ENCODE results near the gene ACBD7.
A peak's percentile ranks its signal among the peaks of the same experiment; 100 is the strongest.

The ACBD7 gene

DNA sequence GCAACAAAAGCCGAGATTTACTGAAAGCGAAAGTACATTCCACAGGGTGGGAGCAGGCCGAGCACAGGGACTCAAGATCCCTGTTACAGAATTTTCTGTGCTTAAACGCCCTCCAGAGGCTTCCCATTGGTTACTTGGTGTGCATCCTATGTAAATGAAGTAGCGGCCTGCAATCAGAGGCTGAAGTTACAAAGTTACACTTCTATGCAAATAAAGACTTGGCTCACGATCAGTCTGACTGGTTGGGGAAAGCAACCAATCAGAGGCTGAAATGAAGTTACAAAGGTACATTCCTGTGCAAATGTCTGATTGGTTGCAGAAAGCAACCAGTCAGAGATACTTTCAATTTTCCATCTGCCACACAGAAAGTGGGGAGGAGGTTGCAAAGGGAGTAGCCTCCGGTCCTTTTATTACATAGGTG is 4.1 kb downstream of the ACBD7 start:
- peak in 2 of 5 donors; percentile 4 to 55 for DNase-seq

DNA sequence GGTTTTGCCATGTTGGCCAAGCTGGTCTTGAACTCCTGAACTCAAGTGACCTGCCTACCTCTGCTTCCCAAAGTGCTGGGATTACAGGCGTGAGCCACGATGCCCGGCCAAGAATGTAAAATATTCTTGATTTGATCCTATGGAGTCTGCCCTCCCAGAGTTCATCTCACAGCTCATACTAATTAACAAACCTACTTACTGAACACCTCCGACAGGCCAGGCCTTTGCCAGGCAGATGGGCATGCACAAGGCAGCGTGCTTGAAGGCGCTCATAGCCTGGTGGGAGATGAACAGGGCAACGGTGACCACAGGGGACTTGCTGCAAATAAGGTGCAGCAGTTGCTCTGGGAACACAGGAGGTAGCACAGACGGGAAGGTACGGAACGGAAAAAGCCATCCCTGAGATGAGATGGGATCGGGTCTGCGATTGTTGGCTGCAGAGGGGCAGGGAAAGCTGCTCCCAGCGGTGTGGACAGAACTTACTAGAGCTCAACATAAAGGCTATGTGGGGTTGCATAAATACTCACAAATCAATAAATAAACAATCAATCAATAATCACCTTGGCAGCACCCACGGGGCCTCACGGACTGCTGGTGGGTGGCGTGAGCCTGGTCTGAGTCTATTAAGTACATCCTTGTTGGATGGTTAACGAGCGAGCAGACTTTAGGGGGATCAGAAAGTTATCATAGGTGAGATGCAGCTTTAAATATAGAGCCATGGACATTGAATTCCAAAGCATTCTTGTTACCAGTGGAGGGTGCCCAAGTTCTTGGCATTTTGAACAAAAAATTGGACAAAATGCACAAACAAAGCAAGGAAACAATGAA is 4.7 kb downstream of the ACBD7 start:
- DNase-seq = no peak

DNA sequence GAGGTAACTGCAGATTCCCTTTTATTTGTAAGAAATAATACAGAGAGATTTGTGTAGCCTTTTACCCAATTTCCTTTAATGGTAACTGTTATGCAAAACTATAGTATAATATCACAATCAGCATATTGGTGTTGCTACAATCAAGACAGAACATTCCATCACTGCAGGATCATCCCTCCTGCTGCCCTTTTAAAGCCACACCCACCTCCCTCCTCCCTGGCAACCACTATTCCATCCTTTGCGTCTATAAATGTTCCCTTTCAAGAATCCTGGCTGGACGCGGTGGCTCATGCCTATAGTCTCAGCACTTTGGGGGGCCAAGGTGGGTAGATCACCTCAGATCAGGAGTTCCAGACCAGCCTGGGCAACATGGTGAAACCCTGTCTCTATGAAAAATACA is 13.2 kb downstream of the ACBD7 start:
- no peak for DNase-seq

DNA sequence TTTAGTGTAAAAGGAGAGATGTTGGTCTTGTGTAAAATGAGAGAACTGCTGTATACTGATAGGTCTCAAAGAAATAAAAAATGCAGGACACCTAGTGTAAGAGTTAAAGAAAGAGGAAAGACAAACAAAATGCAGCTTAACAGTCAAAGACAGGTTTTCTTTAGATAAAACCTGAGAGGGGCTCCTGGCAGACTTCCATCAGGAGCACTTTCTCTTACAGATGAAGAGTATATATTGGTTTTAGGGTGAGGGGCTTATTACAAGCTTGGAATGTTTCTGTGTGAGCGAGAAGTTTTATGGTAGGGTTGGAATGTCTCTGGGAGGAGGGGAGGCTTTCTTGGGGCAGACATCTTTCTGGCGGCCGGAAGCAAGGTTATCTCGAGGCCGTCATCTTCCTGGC is 16.2 kb downstream of the ACBD7 start:
- DNase-seq = no peak

DNA sequence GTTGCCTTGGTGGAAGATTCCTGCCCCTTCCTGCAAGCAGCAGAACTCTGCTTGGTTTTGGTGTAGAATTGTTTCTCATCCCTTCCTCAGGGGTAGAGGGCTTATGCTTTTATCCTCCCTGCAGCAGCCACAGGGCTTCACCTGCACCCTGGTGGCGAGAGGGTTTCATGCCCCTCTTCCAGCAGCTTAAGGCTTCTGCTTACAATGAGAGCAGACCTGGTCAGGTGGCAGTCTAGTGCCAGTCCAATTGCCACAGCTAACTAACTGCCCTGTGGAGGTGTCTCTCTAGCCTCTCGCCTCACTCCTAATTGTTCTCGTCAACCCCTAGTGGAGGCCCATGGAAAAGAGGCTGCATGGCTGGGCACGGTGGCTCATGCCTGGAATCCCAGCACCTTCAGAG is 19.3 kb downstream of the ACBD7 start:
- no peak for DNase-seq

DNA sequence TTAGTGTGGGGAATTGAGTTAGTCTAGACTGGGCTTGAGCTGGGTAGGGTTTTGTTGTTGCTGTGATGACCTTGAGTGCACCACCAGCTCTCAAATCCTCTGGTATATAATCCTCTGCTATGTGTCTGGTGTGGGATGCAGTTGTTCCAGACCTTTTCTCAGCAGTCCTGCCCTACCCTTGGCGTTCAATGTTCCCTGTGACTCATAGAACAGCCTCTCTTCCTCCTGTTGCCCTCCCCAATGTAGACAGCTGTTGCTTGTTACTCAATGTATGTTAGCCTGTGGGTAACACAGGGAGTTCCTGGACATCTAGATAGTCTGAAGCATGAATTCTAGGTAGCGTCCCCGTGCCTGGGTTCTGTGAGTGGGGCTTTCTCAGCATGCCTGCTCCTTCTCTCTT is 19.8 kb downstream of the ACBD7 start:
- DNase-seq = no peak

DNA sequence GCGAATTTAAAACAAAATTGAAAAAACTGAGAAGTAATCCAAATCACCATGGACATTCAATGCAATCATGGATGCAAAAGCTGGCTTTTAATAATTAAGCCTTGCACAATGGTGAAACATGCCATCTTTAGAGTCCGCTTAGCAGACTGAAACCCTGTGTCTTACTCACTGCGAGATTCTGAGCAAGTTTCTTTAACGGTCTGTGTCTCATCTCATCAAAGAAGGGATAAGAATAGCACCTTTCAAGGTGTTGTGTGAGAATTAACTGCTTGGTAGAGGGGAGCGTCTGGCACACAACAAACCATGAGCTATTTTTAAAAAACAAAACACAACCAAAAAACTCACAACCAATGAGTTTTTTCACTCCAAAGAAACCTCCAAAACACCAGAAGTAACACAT is 21.4 kb downstream of the ACBD7 start:
- DNase-seq = no peak

DNA sequence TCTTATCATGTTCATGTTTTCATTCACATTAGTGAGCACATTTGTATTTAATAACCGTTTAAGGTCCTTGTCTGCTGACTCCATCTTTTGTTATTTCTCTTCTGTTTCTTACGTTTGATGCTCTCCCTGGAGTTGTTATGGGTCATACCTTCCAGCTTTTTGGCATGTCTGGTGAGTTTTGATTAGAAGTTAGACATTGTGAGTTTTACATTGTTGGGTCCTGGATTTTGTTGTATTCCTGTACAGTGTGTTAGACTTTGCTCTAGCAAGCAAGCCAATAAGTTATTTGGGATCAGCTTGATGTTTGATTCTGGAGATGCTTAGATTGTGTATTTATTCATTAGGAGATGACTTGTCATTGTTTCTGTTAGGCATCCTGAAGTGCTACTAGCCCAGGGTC is 27.9 kb downstream of the ACBD7 start:
- DNase-seq = no peak

DNA sequence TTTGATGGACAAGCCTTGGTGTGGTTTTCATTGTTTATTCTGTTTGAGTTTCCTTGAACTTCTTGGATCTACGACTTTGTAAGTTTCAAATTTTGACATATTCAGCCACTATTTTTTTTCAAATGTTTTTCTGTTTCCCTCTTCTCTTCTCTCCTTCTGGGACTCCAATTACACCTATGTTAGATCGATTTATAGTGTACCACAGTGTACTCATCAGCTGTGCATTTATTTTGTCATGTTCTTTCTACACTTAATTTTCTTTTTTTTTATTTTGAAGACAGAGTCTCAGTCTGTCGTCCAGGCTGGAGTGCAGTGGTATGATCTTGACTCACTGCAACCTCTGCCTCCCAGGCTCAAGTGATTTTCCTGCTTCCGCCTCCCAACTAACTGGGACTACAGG is 28.7 kb downstream of the ACBD7 start:
- no peak for DNase-seq

DNA sequence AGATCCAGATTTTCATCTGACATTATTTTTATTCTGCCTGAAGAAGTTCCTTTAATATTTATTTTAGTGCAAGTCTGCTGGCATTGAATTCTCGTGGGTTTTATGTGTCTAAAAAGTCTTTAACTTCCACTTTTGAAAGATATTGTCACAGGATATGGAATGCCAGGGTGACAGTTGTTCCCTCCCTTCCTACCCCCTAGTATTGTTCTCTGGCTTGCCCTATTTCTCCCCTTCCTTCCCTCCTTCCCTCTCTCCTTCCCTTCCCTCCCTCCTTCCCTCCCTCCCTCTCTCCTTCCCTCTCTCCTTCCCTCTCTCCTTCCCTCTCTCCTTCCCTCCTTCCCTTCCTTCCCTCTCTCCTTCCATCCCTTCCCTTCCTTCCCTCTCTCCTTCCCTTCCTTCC is 29.9 kb downstream of the ACBD7 start:
- DNase-seq = no peak

DNA sequence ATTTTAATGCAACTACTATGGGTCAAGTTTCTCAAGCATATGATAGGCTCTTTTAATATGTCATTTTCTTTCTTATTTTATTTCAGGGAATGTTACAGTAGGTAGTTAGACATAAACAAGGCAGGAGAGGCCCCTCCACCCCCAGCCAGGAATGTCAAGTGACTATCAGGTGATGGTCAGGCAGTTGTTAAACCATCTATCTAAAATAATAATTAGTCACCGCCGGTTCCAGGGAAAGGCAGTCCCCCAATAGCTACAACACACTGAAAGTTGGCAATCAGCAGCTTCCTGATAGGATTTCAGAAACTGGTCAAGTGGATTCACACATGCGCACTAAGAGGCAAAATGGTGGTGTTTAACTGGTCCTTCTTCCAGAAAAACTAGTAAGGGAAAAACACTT is 35.5 kb downstream of the ACBD7 start:
- no peak for DNase-seq

DNA sequence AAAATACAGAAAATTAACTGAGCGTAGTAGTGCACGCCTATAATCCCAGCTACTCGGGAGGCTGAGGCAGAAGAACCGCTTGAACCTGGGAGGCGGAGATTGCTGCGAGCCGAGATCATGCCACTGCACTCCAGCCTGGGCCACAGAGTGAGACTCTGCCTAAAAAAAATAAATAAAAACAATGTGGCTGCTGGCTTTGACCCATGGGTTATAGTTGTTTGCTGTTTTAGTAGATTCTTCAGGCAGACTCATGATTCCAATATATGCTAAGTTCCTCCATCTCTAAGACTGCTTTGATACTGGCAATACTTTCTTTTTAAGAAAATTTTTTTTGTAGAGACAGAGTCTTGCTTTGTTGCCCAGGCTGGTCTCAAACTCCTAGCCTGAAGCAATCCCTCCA is 36.5 kb downstream of the ACBD7 start:
- no peak for DNase-seq

DNA sequence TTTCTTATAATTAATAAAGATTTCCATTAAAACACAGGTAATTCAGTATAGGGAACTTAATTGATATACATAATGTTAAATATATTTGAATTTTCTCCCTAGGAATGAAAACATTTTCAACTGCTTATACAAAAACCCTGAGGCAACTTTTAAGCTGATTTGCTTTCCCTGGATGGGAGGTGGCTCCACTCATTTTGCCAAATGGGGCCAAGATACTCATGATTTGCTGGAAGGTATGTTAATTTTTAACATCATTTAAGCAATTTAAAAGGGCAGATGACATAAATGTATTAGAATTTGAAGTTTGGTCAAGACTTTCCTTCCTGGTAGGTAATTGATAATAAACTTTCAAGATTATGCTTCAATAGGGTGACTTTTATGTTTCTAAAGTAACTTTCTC is 39.0 kb downstream of the ACBD7 start:
- DNase-seq = no peak

DNA sequence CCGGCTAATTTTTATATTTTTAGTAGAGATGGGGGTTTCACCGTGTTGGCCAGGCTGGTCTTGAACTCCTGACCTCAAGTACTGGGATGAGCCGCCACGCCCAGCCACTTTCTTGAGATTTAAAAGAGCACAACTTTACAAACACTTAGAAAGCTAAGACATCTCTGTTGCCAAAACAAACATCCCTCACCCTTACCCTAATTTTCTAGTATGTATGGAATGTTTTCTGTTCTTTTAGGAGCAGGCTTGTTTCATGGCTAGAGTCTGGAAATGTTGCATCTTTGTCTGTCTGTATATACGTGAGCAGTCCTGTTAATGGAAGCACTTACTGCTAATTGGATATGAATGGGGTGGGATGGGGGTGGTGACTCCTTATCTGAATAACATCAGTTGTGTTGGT is 42.0 kb downstream of the ACBD7 start:
- no peak for DNase-seq

DNA sequence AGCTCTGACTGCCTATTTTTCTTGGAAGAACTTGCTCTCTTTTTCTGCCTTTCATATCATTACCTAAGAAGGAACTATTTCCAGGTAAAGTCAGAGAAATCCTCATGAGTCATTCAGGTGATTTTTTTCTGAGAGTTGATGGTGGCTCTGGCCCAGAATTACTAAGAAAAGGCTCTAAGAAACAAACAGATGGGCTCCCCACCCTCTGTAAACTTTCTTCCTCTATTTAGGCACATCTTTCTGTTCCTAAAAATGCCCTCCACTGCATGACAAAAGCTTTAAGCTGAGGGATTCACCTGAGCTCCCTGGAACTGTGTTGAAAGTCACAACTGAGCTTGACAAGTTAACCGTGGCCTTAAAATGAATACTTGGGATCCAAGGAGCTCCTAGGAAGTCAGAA is 43.2 kb downstream of the ACBD7 start:
- peak in 1 of 5 donors; percentile 12 for DNase-seq

DNA sequence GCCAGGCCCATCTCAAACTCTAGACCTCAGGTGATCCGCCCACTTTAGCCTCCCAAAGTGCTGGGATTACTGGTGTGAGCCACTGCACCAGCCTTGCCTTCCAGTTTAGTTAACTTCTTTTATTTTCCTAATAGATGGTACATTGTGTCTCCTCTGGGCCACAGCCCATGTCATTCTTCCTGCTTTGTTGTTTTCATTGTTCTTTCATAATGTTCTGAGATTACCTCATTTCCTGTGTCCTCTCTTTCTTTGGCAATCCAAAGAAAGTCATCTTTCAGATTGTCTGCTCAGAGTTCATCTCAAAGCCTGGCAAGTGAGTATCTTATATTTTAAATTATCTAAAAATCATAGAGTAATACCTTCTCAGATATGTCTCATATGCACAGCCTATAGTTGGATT is 44.9 kb downstream of the ACBD7 start, which contains the start of gene OLAH:
Gene OLAH, plus strand, starts transcription at position 270 of the 400 bp plus-strand sequence. CDS start 3,346 bp downstream, outside the sequence.
- peak in 1 of 5 donors; percentile 60 for DNase-seq

DNA sequence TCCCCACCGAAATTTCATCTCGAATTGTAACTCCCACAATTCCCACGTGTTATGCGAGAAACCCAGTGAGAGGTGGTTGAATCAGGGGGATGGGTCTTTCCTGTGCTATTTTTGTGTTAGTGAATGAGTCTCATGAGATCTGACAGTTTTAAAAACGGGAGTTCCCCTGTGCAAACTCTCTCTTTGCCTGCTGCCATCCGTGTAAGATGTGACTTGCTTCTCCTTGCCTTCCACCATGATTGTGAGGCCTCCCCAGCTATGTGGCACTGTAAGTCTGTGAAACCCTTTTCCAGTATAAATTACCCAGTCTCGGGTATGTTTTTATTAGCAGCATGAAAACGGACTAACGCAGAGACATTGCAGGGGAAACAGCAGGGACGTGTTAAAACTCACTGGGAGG is 50.2 kb downstream of the ACBD7 start:
- DNase-seq = no peak

DNA sequence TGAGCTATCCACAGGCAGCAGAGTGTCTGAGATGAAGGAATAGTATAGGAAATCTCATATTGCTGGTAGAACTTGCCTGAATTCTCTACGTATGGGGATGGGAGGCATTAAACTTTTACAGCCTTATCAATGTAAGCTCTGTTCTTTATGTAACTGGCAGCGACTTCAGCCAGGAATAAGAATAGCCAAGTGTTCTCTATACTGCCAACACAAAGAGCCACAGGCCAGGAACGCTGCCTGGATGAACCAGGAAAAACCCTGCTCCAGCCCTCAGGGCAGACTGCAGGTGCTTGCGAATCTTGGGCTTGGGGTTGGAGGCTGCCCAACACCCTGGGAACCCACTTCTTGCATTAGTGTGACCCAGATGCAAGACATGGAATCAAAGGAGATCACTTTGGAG is 50.9 kb downstream of the ACBD7 start:
- no peak for DNase-seq

DNA sequence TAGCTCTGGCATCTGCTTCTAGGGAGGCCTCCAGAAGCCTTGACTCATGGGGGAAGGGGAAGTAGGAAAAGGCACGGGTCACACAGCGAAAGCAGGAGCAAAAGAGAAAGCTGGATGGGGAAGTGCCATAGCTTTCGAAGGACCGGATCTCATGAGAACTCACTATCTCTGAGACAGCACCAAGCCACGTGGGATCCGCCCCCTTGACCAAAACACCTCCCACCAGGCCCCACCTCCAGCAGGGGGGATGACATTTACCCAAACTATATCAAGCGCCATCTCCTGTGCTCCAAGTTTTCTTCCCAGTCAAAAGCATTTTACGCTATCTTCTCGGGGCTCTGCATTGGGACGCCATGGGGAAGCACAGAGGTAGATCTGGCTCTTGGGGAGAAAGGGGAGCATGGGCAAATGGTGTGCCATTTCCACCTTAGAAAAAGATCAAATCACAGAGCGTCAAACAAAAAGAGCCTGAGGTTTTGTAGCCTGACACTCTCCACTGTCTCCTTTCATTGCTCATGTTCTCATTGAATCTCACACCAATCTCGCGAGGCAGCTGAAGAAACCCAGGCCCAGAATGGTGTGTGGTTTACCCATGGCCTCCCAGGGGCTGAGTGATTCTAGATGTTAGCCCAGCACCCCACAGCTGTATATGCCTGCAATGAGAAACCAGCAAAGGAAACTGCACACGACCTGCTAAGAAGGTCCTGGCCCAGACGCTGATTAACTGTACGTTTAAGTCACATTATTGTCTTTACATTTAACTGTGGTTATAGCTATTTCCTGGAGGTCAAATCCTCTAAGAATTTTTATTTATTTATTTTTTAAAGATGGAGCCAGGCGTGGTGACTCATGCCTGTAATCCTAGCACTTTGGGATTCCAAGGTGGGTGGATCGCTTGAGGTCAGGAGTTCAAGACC is 52.9 kb downstream of the ACBD7 start:
- DNase-seq = no peak

DNA sequence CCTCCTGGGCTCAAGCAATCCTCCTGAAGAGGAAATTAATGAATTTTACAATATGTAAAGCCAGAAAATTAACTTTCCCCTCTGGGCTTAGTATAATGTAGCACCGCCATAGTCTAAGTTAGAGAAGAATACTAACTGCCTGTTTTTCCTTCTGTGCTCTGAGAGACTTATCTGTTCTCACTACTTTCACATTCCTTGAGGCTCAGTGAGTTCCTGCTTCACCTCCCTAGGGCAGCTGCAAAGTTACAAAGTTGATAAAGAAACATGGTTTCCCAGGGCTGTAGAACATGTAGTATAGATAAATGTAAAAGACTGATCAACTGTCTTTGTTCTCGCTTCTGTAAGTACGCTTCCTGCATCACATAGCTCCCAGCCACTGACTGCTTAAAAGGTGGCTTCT is 60.8 kb downstream of the ACBD7 start:
- DNase-seq = no peak
